IMR-90 (cell line): ENCODE measurements around the gene ART4. TPM values are rescaled to one million over a fixed set of nuclear protein-coding genes. Genes with fewer than 3 reads are reported as not detected.

Experiments used
- ATAC-seq: fragments of 200-7000 bp; cut with Tn5 transposase; 2 replicates; pipeline ENCODE4 v1.9.1; 2020; ENCODE audit warnings: low read depth, mild to moderate bottlenecking, moderate library complexity
- BruUV-seq: library from RNA; stranded (reverse); fragments of 400-500 nt; replicated peaks from 2 replicates; lab custom pipeline; 2021; lab: Mats Ljungman, UMichigan
- CTCF ChIA-PET: fragments of 300-600 bp; formaldehyde crosslinking; extraction: SDS; loops from one replicate; lab custom pipeline; 2021; ENCODE audit warnings: antibody characterized with exemption; lab: Yijun Ruan, JAX
- POLR2A ChIA-PET: fragments of 300-600 bp; sonication (Branson Sonifier 250); formaldehyde crosslinking; loops from one replicate; lab custom pipeline; 2022; ENCODE audit warnings: antibody characterized with exemption; ENCODE audit not compliant: unreplicated experiment; lab: Charles Lee
- DNase-seq: peaks from one replicate; pipeline ENCODE4 v3.0.0; 2013
- H2AFZ ChIP-seq: replicated peaks from 2 replicates; pipeline ENCODE3; 2013; ENCODE audit warnings: low read length, mild to moderate bottlenecking; ENCODE audit not compliant: poor library complexity
- H2AK5ac ChIP-seq: 2 replicates; pipeline ENCODE4 v1.6.1; 2013; ENCODE audit warnings: low read depth, low read length, inconsistent platforms
- H2AK9ac ChIP-seq: replicated peaks from 2 replicates; pipeline ENCODE3; 2013; ENCODE audit warnings: mild to moderate bottlenecking, low read depth, low read length, moderate library complexity; ENCODE audit not compliant: poor library complexity
- H2BK120ac ChIP-seq: 2 replicates; pipeline ENCODE4 v1.6.1; 2013; ENCODE audit warnings: low read depth, low read length, inconsistent platforms
- H2BK15ac ChIP-seq: 3 replicates; pipeline ENCODE4 v1.6.1; 2013; ENCODE audit warnings: low read depth, low read length, inconsistent platforms
- H2BK20ac ChIP-seq: 2 replicates; pipeline ENCODE4 v1.6.1; 2013; ENCODE audit warnings: low read depth, mild to moderate bottlenecking, inconsistent platforms, low read length, moderate library complexity
- H2BK5ac ChIP-seq: 2 replicates; pipeline ENCODE4 v1.6.1; 2013; ENCODE audit warnings: mild to moderate bottlenecking, low read depth, low read length, inconsistent platforms; ENCODE audit not compliant: poor library complexity, severe bottlenecking
- H3K14ac ChIP-seq: replicated peaks from 2 replicates; pipeline ENCODE4 v1.6.1; 2013; ENCODE audit warnings: low read depth, low read length, inconsistent platforms
- H3K18ac ChIP-seq: 2 replicates; pipeline ENCODE4 v1.6.1; 2013; ENCODE audit warnings: low read depth, low read length, control low read depth
- H3K23ac ChIP-seq: 2 replicates; pipeline ENCODE4 v1.6.1; 2013; ENCODE audit warnings: low read depth, low read length, inconsistent platforms
- H3K27ac ChIP-seq: 2 replicates; pipeline ENCODE4 v1.5.1; 2013; ENCODE audit warnings: mild to moderate bottlenecking, control low read depth, low read length; ENCODE audit not compliant: insufficient read depth
- H3K27me3 ChIP-seq: 2 replicates; pipeline ENCODE4 v1.6.1; 2013; ENCODE audit warnings: low read length; ENCODE audit not compliant: control insufficient read depth, insufficient read depth
- H3K36me3 ChIP-seq: 2 replicates; pipeline ENCODE4 v1.6.1; 2013; ENCODE audit warnings: low read length, mixed read lengths; ENCODE audit not compliant: control insufficient read depth, insufficient read depth
- H3K4ac ChIP-seq: 2 replicates; pipeline ENCODE4 v1.6.1; 2013; ENCODE audit warnings: low read depth, low read length, inconsistent platforms
- H3K4me1 ChIP-seq: 2 replicates; pipeline ENCODE4 v1.6.1; 2013; ENCODE audit warnings: low read length, mixed read lengths; ENCODE audit not compliant: control insufficient read depth, insufficient read depth
- H3K4me2 ChIP-seq: 2 replicates; pipeline ENCODE4 v1.6.1; 2013; ENCODE audit warnings: low read depth, mild to moderate bottlenecking, control low read depth, low read length, moderate library complexity
- H3K4me3 ChIP-seq: 2 replicates; pipeline ENCODE4 v1.5.1; 2013; ENCODE audit warnings: low read depth, mild to moderate bottlenecking, control low read depth, low read length, moderate library complexity; ENCODE audit not compliant: insufficient read depth
- H3K56ac ChIP-seq: 2 replicates; pipeline ENCODE4 v1.6.1; 2013; ENCODE audit warnings: low read length, inconsistent platforms; ENCODE audit not compliant: insufficient read depth; ENCODE audit errors: extremely low read depth
- H3K79me1 ChIP-seq, 2 experiments: 2 replicates each; pipeline ENCODE4 v1.6.1; 2013; ENCODE audit warnings: low read length in 2 of 2, inconsistent platforms in 1 of 2, low read depth in 1 of 2
- H3K9ac ChIP-seq: 2 replicates; pipeline ENCODE4 v1.6.1; 2013; ENCODE audit warnings: low read depth, low read length, control low read depth
- H3K9me1 ChIP-seq: 2 replicates; pipeline ENCODE4 v1.6.1; 2013; ENCODE audit warnings: low read length, inconsistent platforms; ENCODE audit not compliant: insufficient read depth
- H3K9me3 ChIP-seq: 2 replicates; pipeline ENCODE4 v1.6.1; 2013; ENCODE audit warnings: low read length; ENCODE audit not compliant: control insufficient read depth, insufficient read depth
- H4K20me1 ChIP-seq: 2 replicates; pipeline ENCODE4 v1.6.1; 2013; ENCODE audit warnings: low read length, inconsistent platforms; ENCODE audit not compliant: insufficient read depth
- H4K5ac ChIP-seq: 2 replicates; pipeline ENCODE4 v1.6.1; 2013; ENCODE audit warnings: mild to moderate bottlenecking, low read depth, low read length, control low read depth
- H4K8ac ChIP-seq, 2 experiments: 2 replicates each; pipeline ENCODE4 v1.6.1; 2013; ENCODE audit warnings: low read depth in 2 of 2, low read length in 2 of 2, control low read depth in 1 of 2, inconsistent platforms in 1 of 2
- H4K91ac ChIP-seq: 2 replicates; pipeline ENCODE4 v1.6.1; 2013; ENCODE audit warnings: low read depth, low read length, inconsistent platforms; ENCODE audit not compliant: insufficient read depth
- BHLHE40 ChIP-seq: fragments of 150-350 bp; IDR thresholded peaks from 2 replicates; pipeline ENCODE4 v1.6.1; 2016; ENCODE audit warnings: mild to moderate bottlenecking, low read depth, low read length
- CEBPB ChIP-seq: IDR thresholded peaks from 2 replicates; pipeline ENCODE4 v1.6.1; 2012; ENCODE audit warnings: low read depth, low read length, improper control_type of control experiment
- CHD1 ChIP-seq: IDR thresholded peaks from 2 replicates; pipeline ENCODE4 v1.6.1; 2012; ENCODE audit warnings: low read depth, low read length, improper control_type of control experiment
- FOS ChIP-seq: fragments of 150-350 bp; IDR thresholded peaks from 2 replicates; pipeline ENCODE4 v1.6.1; 2016; ENCODE audit warnings: low read depth, low read length
- MAFK ChIP-seq: IDR thresholded peaks from 2 replicates; pipeline ENCODE4 v1.6.1; 2012; ENCODE audit warnings: low read depth, low read length, improper control_type of control experiment
- MAZ ChIP-seq: IDR thresholded peaks from 2 replicates; pipeline ENCODE4 v1.6.1; 2012; ENCODE audit warnings: low read depth, mild to moderate bottlenecking, low read length, improper control_type of control experiment, moderate library complexity, borderline replicate concordance
- MXI1 ChIP-seq: IDR thresholded peaks from 2 replicates; pipeline ENCODE4 v1.6.1; 2012; ENCODE audit warnings: low read depth, mild to moderate bottlenecking, low read length, moderate library complexity, borderline replicate concordance
- NFE2L2 ChIP-seq: fragments of 150-350 bp; IDR thresholded peaks from 2 replicates; pipeline ENCODE4 v1.6.1; 2016; ENCODE audit warnings: low read depth, mild to moderate bottlenecking, low read length
- POLR2A ChIP-seq: IDR thresholded peaks from 2 replicates; pipeline ENCODE4 v1.6.1; 2012; ENCODE audit warnings: mild to moderate bottlenecking, low read depth, low read length
- RAD21 ChIP-seq: IDR thresholded peaks from 2 replicates; pipeline ENCODE4 v1.6.1; 2012; ENCODE audit warnings: low read length, improper control_type of control experiment
- RCOR1 ChIP-seq: IDR thresholded peaks from 2 replicates; pipeline ENCODE4 v1.6.1; 2012; ENCODE audit warnings: mild to moderate bottlenecking, low read length, improper control_type of control experiment; ENCODE audit not compliant: insufficient replicate concordance
- RFX5 ChIP-seq: IDR thresholded peaks from 2 replicates; pipeline ENCODE4 v1.8.0; 2012; ENCODE audit warnings: low read depth, mild to moderate bottlenecking, low read length, moderate library complexity
- SMC3 ChIP-seq: fragments of 150-350 bp; IDR thresholded peaks from 2 replicates; pipeline ENCODE4 v1.6.1; 2016; ENCODE audit warnings: low read depth, mild to moderate bottlenecking, antibody characterized with exemption, low read length, moderate library complexity
- WGBS, 2 experiments: methylation state at CpG; one replicate each; pipeline versions ENCODE4 v1.1.5 to v1.1.7; 2013; ENCODE audit warnings: missing lambda C conversion rate in 2 of 2; ENCODE audit not compliant: insufficient read length in 1 of 2; ENCODE audit errors: extremely low coverage in 2 of 2; 5-methylcytosine and 5-hydroxymethylcytosine counted together
- dilution Hi-C: fragments of 300-500 bp; cut with HindIII; formaldehyde crosslinking; loops from one replicate; pipeline ENCODE4 v1.14.3; 2018; ENCODE audit warnings: low sequenced_read_pairs; ENCODE audit not compliant: unreplicated experiment
- in situ Hi-C: fragments of 300-500 bp; cut with MboI; formaldehyde crosslinking; loops from 3 replicates; pipeline ENCODE4 v1.14.3; 2019; ENCODE audit warnings: low sequenced_read_pairs, inconsistent platforms, mixed read lengths
- intact Hi-C: fragments of 100-400 bp; cut with micrococcal nuclease; formaldehyde crosslinking; loops from 2 replicates; pipeline ENCODE4 v1.10.0; 2022
- polyA plus RNA-seq, 3 experiments: library from polyadenylated mRNA; depleted of rRNA; stranded (reverse); fragments of >200 nt; gene quantifications; 2 replicates each; pipeline ENCODE4 v1.2.3, GENCODE V29; 2012; ENCODE audit warnings: low replicate concordance in 1 of 3
- total RNA-seq: library from RNA; depleted of rRNA; stranded (reverse); fragments of >200 nt; gene quantifications from 2 replicates; pipeline ENCODE4 v1.2.3, GENCODE V29; 2012
- TF ChIP-seq, protein P1 (sequence below): fragments of 150-350 bp; IDR thresholded peaks from 2 replicates; pipeline ENCODE4 v1.6.1; 2017; ENCODE audit warnings: mild to moderate bottlenecking, antibody characterized with exemption, low read length, low read depth
- TF ChIP-seq, protein P2 (sequence below): fragments of 150-350 bp; IDR thresholded peaks from 2 replicates; pipeline ENCODE4 v1.6.1; 2016; ENCODE audit warnings: low read depth, mild to moderate bottlenecking, low read length, moderate library complexity, borderline replicate concordance
- TF ChIP-seq, protein P3 (sequence below): conservative IDR thresholded peaks from 2 replicates; pipeline ENCODE4 v1.5.1; 2012; ENCODE audit warnings: mild to moderate bottlenecking, low read depth, low read length, improper control_type of control experiment

The ART4 gene
- total and polyA plus RNA-seq, 2 of the 4 experiments (the other 2 are of a cell fraction), result not detected

DNA sequence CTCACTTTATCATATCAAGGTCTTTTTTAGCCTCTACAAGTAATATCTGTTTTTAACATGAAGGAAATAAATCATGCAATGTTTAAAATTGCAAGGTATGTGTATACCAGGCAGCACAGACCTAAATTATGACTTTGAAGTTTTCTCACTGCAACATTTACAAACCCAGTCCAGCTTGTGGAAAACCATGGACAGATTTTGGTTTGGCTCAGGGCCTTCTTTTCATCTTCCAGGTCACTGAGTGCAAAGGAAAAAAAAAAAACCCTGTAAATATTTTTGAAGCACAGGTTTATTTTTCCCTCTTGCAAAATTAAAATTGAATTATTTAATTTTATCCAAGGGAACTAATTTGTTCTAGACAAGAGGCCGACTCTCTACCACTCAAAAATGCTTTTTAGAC is 28.6 kb upstream of the ART4 start:
- H3K36me3 ChIP-seq, result no peaks in the 10 kb centered on the region
- no peak overlapping the region for H2AFZ ChIP-seq
- ChIA-PET CTCF (no interaction called here), POLR2A (no interaction called here)
- H4K5ac ChIP-seq, result no peak overlapping the region
- H3K27me3 ChIP-seq, result no peaks in the 10 kb centered on the region
- H3K18ac ChIP-seq, result no peak overlapping the region
- H3K23ac ChIP-seq, result no peak overlapping the region
- no peak for DNase-seq
- no peak for ATAC-seq
- H3K4me1 ChIP-seq, result no peaks in the 10 kb centered on the region
- H2BK15ac ChIP-seq, result no peak overlapping the region
- H2BK5ac ChIP-seq, result no peak overlapping the region
- no peak overlapping the region for H2BK20ac ChIP-seq
- no peak overlapping the region for H3K4me3 ChIP-seq
- no CpG with 5 or more reads among the region's 1 CpG for WGBS, 2 experiments
- BruUV-seq, result no TSS peak
- no peaks in the 10 kb centered on the region for H3K79me1 ChIP-seq
- no peak overlapping the region for H3K4me2 ChIP-seq
- no peak overlapping the region for H3K9ac ChIP-seq
- in situ Hi-C loops (no loop called here), intact Hi-C loops (no loop called here), dilution Hi-C loops (no loop called here)
- H3K9me3 ChIP-seq, result no peaks in the 10 kb centered on the region
- no peak overlapping the region for H4K8ac ChIP-seq
- H3K4ac ChIP-seq, result no peak overlapping the region
- H3K9me1 ChIP-seq, result no peaks in the 10 kb centered on the region
- no peak overlapping the region for H3K56ac ChIP-seq
- H2AK9ac ChIP-seq, result no peak overlapping the region
- TF ChIP-seq MXI1 (no peak), RAD21 (no peak), CEBPB (no peak), MAFK (no peak), FOS (no peak), CHD1 (no peak), RFX5 (no peak), BHLHE40 (no peak), POLR2A (no peak), SMC3 (no peak), RCOR1 (no peak), NFE2L2 (no peak), MAZ (no peak)
- TF ChIP-seq, protein P1, sequence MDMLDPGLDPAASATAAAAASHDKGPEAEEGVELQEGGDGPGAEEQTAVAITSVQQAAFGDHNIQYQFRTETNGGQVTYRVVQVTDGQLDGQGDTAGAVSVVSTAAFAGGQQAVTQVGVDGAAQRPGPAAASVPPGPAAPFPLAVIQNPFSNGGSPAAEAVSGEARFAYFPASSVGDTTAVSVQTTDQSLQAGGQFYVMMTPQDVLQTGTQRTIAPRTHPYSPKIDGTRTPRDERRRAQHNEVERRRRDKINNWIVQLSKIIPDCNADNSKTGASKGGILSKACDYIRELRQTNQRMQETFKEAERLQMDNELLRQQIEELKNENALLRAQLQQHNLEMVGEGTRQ, result no peak
- TF ChIP-seq, protein P2, sequence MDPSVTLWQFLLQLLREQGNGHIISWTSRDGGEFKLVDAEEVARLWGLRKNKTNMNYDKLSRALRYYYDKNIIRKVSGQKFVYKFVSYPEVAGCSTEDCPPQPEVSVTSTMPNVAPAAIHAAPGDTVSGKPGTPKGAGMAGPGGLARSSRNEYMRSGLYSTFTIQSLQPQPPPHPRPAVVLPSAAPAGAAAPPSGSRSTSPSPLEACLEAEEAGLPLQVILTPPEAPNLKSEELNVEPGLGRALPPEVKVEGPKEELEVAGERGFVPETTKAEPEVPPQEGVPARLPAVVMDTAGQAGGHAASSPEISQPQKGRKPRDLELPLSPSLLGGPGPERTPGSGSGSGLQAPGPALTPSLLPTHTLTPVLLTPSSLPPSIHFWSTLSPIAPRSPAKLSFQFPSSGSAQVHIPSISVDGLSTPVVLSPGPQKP, result no peak
- TF ChIP-seq, protein P3, sequence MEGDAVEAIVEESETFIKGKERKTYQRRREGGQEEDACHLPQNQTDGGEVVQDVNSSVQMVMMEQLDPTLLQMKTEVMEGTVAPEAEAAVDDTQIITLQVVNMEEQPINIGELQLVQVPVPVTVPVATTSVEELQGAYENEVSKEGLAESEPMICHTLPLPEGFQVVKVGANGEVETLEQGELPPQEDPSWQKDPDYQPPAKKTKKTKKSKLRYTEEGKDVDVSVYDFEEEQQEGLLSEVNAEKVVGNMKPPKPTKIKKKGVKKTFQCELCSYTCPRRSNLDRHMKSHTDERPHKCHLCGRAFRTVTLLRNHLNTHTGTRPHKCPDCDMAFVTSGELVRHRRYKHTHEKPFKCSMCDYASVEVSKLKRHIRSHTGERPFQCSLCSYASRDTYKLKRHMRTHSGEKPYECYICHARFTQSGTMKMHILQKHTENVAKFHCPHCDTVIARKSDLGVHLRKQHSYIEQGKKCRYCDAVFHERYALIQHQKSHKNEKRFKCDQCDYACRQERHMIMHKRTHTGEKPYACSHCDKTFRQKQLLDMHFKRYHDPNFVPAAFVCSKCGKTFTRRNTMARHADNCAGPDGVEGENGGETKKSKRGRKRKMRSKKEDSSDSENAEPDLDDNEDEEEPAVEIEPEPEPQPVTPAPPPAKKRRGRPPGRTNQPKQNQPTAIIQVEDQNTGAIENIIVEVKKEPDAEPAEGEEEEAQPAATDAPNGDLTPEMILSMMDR, result no peak
- H3K14ac ChIP-seq, result no peak overlapping the region
- H4K20me1 ChIP-seq, result no peaks in the 10 kb centered on the region
- no peak overlapping the region for H3K27ac ChIP-seq
- H4K91ac ChIP-seq, result no peak overlapping the region
- H2BK120ac ChIP-seq, result no peak overlapping the region
- no peak overlapping the region for H2AK5ac ChIP-seq
